Mesenchymal stem cell (in vitro differentiated cells and primary cell): ENCODE data around the gene LRP1B.

Experiments used
- DNase-seq: peaks from one replicate; pipeline ENCODE4 v3.0.0-alpha.2; 2013
- H2AFZ ChIP-seq: one replicate; pipeline ENCODE4 v1.6.1; 2013; ENCODE audit warnings: low read depth, mild to moderate bottlenecking, control low read depth, inconsistent platforms, low read length, moderate library complexity
- H2AK5ac ChIP-seq: 2 replicates; pipeline ENCODE4 v1.6.1; 2013; ENCODE audit warnings: low read length, moderate library complexity, mild to moderate bottlenecking, inconsistent platforms; ENCODE audit not compliant: severe bottlenecking
- H2BK120ac ChIP-seq: one replicate; pipeline ENCODE4 v1.6.1; 2013; ENCODE audit warnings: low read depth, mild to moderate bottlenecking, inconsistent platforms, low read length, moderate library complexity
- H2BK12ac ChIP-seq, 2 experiments: one replicate each; pipeline ENCODE4 v1.6.1; 2013; ENCODE audit warnings: inconsistent platforms in 2 of 2, low read length in 2 of 2, mild to moderate bottlenecking in 2 of 2, moderate library complexity in 2 of 2, control low read depth in 1 of 2
- H2BK15ac ChIP-seq: one replicate; pipeline ENCODE4 v1.6.1; 2013; ENCODE audit warnings: mild to moderate bottlenecking, low read depth, inconsistent platforms; ENCODE audit not compliant: poor library complexity, severe bottlenecking
- H2BK5ac ChIP-seq: 2 replicates; pipeline ENCODE4 v1.6.1; 2013; ENCODE audit warnings: low read depth, mild to moderate bottlenecking, low read length, control low read depth, inconsistent platforms; ENCODE audit not compliant: poor library complexity, severe bottlenecking
- H3K14ac ChIP-seq, 2 experiments: one replicate each; pipeline ENCODE4 v1.6.1; 2013; ENCODE audit warnings: inconsistent platforms in 2 of 2, low read length in 2 of 2, control low read depth in 1 of 2, mild to moderate bottlenecking in 1 of 2, moderate library complexity in 1 of 2
- H3K18ac ChIP-seq, 2 experiments: one replicate each; pipeline ENCODE4 v1.6.1; 2013; ENCODE audit warnings: inconsistent platforms in 2 of 2, low read length in 2 of 2, control low read depth in 1 of 2, low read depth in 1 of 2, mild to moderate bottlenecking in 1 of 2
- H3K23ac ChIP-seq, 2 experiments: one replicate each; pipeline ENCODE4 v1.6.1; 2013; ENCODE audit warnings: inconsistent platforms in 2 of 2, low read length in 2 of 2, mild to moderate bottlenecking in 2 of 2, moderate library complexity in 2 of 2, control low read depth in 1 of 2
- H3K27ac ChIP-seq: 2 replicates; pipeline ENCODE4 v1.5.1; 2013; ENCODE audit warnings: mild to moderate bottlenecking, moderate library complexity, low read length, control low read depth, inconsistent platforms; ENCODE audit not compliant: poor library complexity, severe bottlenecking
- H3K27me3 ChIP-seq, 2 experiments: 2 replicates each; pipeline versions ENCODE4 v1.6.1 to v1.7.0; 2013; ENCODE audit warnings: low read length in 2 of 2, mild to moderate bottlenecking in 2 of 2, moderate library complexity in 2 of 2, control low read depth in 1 of 2, inconsistent platforms in 1 of 2; ENCODE audit not compliant: control insufficient read depth in 1 of 2, insufficient read depth in 1 of 2
- H3K36me3 ChIP-seq, 2 experiments: 2 replicates each; pipeline versions ENCODE4 v1.6.1 to v1.7.0; 2013; ENCODE audit warnings: low read length in 2 of 2, control low read depth in 1 of 2, inconsistent platforms in 1 of 2, low read depth in 1 of 2, mild to moderate bottlenecking in 1 of 2; ENCODE audit not compliant: insufficient read depth in 2 of 2, control insufficient read depth in 1 of 2
- H3K4ac ChIP-seq, 2 experiments: one replicate each; pipeline ENCODE4 v1.6.1; 2013; ENCODE audit warnings: inconsistent platforms in 2 of 2, low read length in 2 of 2, mild to moderate bottlenecking in 2 of 2, moderate library complexity in 2 of 2, control low read depth in 1 of 2, low read depth in 1 of 2
- H3K4me1 ChIP-seq: 2 replicates; pipeline ENCODE4 v1.6.1; 2013; ENCODE audit warnings: low read depth, low read length, control low read depth; ENCODE audit not compliant: control insufficient read depth, insufficient read depth
- H3K4me2 ChIP-seq: 2 replicates; pipeline ENCODE4 v1.6.1; 2013; ENCODE audit warnings: low read length, mild to moderate bottlenecking, inconsistent platforms; ENCODE audit not compliant: poor library complexity, severe bottlenecking
- H3K4me3 ChIP-seq, 2 experiments: 2 replicates each; pipeline versions ENCODE4 v1.5.1 to v1.7.0; 2013; ENCODE audit warnings: low read length in 2 of 2, mild to moderate bottlenecking in 2 of 2, control low read depth in 1 of 2, low read depth in 1 of 2; ENCODE audit not compliant: insufficient read depth in 1 of 2
- H3K79me1 ChIP-seq: replicated peaks from 2 replicates; pipeline ENCODE4 v1.6.1; 2013; ENCODE audit warnings: mild to moderate bottlenecking, control low read depth, low read length, inconsistent platforms; ENCODE audit not compliant: poor library complexity, severe bottlenecking
- H3K9ac ChIP-seq: 2 replicates; pipeline ENCODE4 v1.7.0; 2013; ENCODE audit warnings: mild to moderate bottlenecking, low read length, moderate library complexity
- H3K9me3 ChIP-seq: 2 replicates; pipeline ENCODE4 v1.7.0; 2013; ENCODE audit warnings: mild to moderate bottlenecking, low read length; ENCODE audit not compliant: control insufficient read depth
- H4K8ac ChIP-seq: one replicate; pipeline ENCODE4 v1.6.1; 2013; ENCODE audit warnings: inconsistent platforms, mild to moderate bottlenecking, low read length, moderate library complexity
- H4K91ac ChIP-seq: one replicate; pipeline ENCODE4 v1.6.1; 2013; ENCODE audit warnings: mild to moderate bottlenecking, low read length, inconsistent platforms
- WGBS: methylation state at CpG from one replicate; pipeline ENCODE4 v1.1.7; 2013; ENCODE audit warnings: mixed read lengths; 5-methylcytosine and 5-hydroxymethylcytosine counted together

The LRP1B gene

DNA sequence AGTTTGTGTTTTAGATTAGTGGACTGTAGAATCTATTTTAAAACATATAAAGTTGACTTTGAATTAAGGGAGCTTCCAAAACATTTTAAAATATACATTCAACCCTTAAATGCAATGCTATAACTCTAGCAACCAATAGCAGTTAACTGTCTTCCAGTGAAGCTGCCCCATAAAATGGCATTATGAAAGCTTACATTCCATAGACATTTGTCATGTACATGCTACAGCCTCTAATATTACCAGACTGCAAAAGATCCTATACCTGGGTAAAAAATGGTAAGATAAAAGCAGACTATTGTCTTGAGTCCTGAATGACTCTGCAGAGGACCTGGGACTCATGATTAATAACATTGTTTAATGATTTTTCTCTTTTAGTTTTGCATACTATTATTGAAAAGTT is 489.4 kb downstream of the LRP1B start:
- Histone ChIP-seq H3K4me2 (no peak overlapping the region), H3K27me3 (no peaks in the 10 kb centered on the region), H2BK5ac (no peak overlapping the region), H3K4ac (no peak overlapping the region), H2AFZ (no peak overlapping the region), H3K23ac (no peak overlapping the region), H2BK12ac (no peak overlapping the region), H3K79me1 (no peaks in the 10 kb centered on the region), H3K36me3 (no peaks in the 10 kb centered on the region), H4K91ac (no peak overlapping the region), H3K4me1 (no peaks in the 10 kb centered on the region), H2BK120ac (no peak overlapping the region), H3K27ac (no peak overlapping the region), H3K18ac (no peak overlapping the region), H3K9ac (no peak overlapping the region), H3K9me3 (no peaks in the 10 kb centered on the region), H3K14ac (no peak overlapping the region), H3K4me3 (no peak overlapping the region), H2AK5ac (no peak overlapping the region), H2BK15ac (no peak overlapping the region), H4K8ac (no peak overlapping the region)
- DNase-seq = peak; percentile 45

DNA sequence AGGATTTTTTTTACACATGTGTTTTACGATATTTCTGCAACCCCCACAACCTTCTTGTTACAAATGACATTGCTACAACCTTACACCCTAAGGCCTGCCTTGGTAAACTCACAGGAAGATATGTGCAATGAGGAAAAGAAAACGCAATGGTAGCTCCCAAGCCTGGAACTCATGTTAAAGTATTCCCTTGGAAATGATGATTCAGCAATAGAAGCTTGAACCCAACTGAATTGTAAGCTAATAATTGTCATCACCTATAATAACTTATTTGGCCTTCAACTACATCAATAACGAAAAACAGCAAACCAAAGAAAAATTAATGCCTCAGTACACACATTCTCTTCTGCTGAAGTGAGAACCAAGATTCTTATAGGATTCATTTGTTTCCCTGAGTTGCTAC is 491.0 kb downstream of the LRP1B start:
- H3K9me3 ChIP-seq = no peaks in the 10 kb centered on the region
- no peak overlapping the region for H2BK5ac ChIP-seq
- H2BK12ac ChIP-seq = no peak overlapping the region
- no peak overlapping the region for H3K4me2 ChIP-seq
- H2AFZ ChIP-seq = no peak overlapping the region
- H3K27me3 ChIP-seq = no peaks in the 10 kb centered on the region
- H3K18ac ChIP-seq = no peak overlapping the region
- no peak overlapping the region for H3K14ac ChIP-seq
- H3K9ac ChIP-seq = no peak overlapping the region
- H2BK120ac ChIP-seq = no peak overlapping the region
- H2BK15ac ChIP-seq = no peak overlapping the region
- no peaks in the 10 kb centered on the region for H3K4me1 ChIP-seq
- H3K79me1 ChIP-seq = no peaks in the 10 kb centered on the region
- H3K27ac ChIP-seq = no peak overlapping the region
- H4K8ac ChIP-seq = no peak overlapping the region
- 67% methylated on average over 3 of the region's 3 CpGs for WGBS
- no peak overlapping the region for H2AK5ac ChIP-seq
- H4K91ac ChIP-seq = no peak overlapping the region
- H3K23ac ChIP-seq = no peak overlapping the region
- H3K4ac ChIP-seq = no peak overlapping the region
- no peaks in the 10 kb centered on the region for H3K36me3 ChIP-seq
- H3K4me3 ChIP-seq = no peak overlapping the region
- DNase-seq = no peak

DNA sequence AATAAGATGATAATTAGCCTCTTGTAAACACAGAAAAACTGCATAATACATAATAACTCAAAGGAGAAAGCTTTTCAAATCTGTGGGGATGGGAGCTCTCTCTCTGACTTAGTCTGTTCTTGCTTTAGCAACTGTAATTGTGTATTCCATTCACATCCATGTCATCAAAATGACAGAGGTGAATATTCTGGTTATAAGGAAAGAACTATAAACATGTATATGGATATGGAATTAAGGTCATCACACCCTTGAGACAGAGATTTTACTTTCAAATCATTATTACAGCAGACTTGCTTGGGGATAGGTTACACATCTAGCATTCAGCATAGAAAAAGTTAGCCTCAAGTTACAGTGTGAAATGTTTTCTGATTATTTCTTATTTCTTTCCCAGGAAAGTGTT is 497.7 kb downstream of the LRP1B start:
- Histone ChIP-seq H3K4ac (no peak overlapping the region), H3K4me3 (no peak overlapping the region), H3K4me2 (no peak overlapping the region)

DNA sequence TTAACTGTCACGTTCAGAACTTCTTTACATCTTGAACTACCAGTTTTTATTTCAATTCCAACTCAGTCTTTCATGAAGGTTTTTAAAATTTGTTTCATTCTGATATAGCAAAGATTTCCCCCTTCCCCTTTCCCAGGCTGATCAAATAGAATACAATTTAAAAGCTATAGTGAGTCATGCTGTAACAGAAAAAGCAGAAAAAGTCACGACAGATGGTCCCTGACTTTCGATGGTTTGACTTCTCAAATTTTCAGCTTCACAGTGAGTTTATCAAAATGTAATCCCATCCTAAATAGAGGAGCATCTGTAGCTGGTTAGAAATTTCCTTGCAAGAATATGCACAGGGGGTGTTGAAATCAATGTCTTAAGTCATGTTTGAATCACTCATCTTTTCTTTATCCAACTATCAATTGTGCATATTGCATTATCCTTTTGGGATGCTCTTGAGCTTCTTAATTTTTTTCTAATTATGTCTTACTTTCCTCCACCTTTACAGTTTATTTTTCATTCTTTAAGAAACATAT is 500.3 kb downstream of the LRP1B start:
- H2BK15ac ChIP-seq = no peak overlapping the region
- no peak overlapping the region for H3K27ac ChIP-seq
- no peaks in the 10 kb centered on the region for H3K79me1 ChIP-seq
- no peak overlapping the region for H3K9ac ChIP-seq
- H3K4me1 ChIP-seq = no peaks in the 10 kb centered on the region
- H3K18ac ChIP-seq = no peak overlapping the region
- H4K91ac ChIP-seq = no peak overlapping the region
- no peak overlapping the region for H2BK12ac ChIP-seq
- DNase-seq = no peak
- H3K4ac ChIP-seq = no peak overlapping the region
- no peak overlapping the region for H3K23ac ChIP-seq
- no peak overlapping the region for H2BK120ac ChIP-seq
- no peak overlapping the region for H2AK5ac ChIP-seq
- WGBS = 66% methylated on average over 2 of the region's 3 CpGs
- no peak overlapping the region for H2BK5ac ChIP-seq
- H3K36me3 ChIP-seq = no peaks in the 10 kb centered on the region
- H4K8ac ChIP-seq = no peak overlapping the region
- H2AFZ ChIP-seq = no peak overlapping the region
- H3K4me3 ChIP-seq = no peak overlapping the region
- H3K27me3 ChIP-seq = no peaks in the 10 kb centered on the region
- no peak overlapping the region for H3K14ac ChIP-seq
- H3K9me3 ChIP-seq = no peaks in the 10 kb centered on the region
- no peak overlapping the region for H3K4me2 ChIP-seq

More for the DNA sequence above, 497.7 kb downstream of the LRP1B start:
- H3K27ac ChIP-seq = no peak overlapping the region
- no peaks in the 10 kb centered on the region for H3K36me3 ChIP-seq
- H3K4me1 ChIP-seq = no peaks in the 10 kb centered on the region
- H4K91ac ChIP-seq = no peak overlapping the region
- no peak overlapping the region for H2BK120ac ChIP-seq
- H4K8ac ChIP-seq = no peak overlapping the region
- H3K18ac ChIP-seq = no peak overlapping the region
- H2BK12ac ChIP-seq = no peak overlapping the region
- no peak overlapping the region for H2AK5ac ChIP-seq
- no peak overlapping the region for H2AFZ ChIP-seq
- H3K23ac ChIP-seq = no peak overlapping the region
- H2BK5ac ChIP-seq = no peak overlapping the region
- H3K27me3 ChIP-seq = no peaks in the 10 kb centered on the region
- no peak overlapping the region for H2BK15ac ChIP-seq
- H3K14ac ChIP-seq = no peak overlapping the region
- H3K9ac ChIP-seq = no peak overlapping the region
- no peaks in the 10 kb centered on the region for H3K9me3 ChIP-seq
- DNase-seq = no peak
- H3K79me1 ChIP-seq = no peaks in the 10 kb centered on the region
